GM04503 (cell line): ENCODE results near the gene HLCS.
"Not testable (repeated sequence)": the region's sequence is repeated elsewhere in the genome, so short reads cannot be mapped to it uniquely, and the experiment has no call there.

Experiments used
- DNase-seq: peaks from one replicate; pipeline ENCODE4 v3.0.0-alpha.2; 2012; ENCODE audit warnings: low read depth

HLCS gene

GRCh38 chr21:36847189-36847588 lies 119.3 kb downstream of the HLCS start:
- peak; percentile 51 for DNase-seq

GRCh38 chr21:36846631-36847030 lies 119.8 kb downstream of the HLCS start:
- no peak for DNase-seq

- no peak for DNase-seq
Observed at GRCh38 chr21:36845790-36846189, 120.7 kb downstream of the HLCS start.

GRCh38 chr21:36845070-36845469 lies 121.4 kb downstream of the HLCS start:
- DNase-seq, result no peak

DNA sequence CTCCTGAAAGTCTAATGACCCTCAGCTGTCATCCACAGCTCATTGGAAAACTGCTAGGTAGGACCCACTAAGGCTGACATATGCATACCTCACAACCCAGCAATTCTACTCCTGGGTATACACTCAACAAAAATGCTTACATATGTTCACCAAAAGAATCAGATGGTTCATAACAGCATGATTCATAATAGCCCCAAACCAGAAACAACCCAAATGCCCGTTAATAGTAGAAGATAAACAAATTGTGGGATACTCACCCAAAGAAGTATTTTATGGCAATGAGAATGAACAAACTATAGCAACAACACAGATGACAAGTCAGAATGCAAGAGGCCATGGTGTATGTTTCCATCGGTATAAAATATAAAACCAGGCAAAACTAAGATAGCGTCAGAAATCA lies 124.6 kb downstream of the HLCS start:
- DNase-seq, result no peak

GRCh38 chr21:36839735-36840134 lies 126.7 kb downstream of the HLCS start:
- DNase-seq, result no peak

DNA sequence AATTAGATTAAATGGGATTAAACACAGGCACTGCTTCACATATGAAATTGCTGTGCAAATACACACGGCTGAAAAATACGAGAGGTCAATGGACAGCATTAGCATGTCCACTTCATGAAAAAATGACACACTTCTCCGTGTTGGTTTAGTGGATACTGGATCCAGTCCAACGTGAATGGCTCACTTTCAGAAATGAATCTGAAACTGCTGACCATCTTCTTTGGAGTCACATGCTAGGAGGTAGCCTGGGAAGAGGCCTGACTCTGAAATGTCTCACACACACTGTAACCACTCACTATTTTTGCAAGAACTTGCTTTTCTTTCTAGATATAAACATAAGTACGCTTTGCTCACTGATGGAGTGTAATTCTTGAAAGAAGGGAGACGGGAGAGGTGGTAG lies 127.3 kb downstream of the HLCS start:
- DNase-seq, result no peak

DNA sequence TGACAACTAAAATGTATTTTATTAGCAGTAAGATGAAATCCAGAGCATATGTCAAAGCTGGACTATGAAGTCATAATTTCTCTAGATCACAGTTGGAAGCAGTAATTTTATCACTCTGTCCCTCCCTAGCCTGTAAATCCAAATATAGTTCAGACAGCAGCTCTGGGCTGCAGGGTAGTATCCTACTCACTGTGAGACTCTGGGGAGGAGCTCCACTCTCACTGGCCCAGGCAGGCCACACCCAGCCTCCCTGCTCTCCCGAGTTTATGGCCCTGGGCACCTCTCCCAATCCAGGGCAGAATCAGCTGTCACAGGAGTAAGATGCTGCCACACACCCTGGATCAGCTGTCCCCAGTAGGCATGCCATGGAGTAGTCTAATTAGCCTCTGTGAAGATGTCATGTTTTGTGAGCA lies 131.1 kb downstream of the HLCS start:
- DNase-seq, result no peak

DNA sequence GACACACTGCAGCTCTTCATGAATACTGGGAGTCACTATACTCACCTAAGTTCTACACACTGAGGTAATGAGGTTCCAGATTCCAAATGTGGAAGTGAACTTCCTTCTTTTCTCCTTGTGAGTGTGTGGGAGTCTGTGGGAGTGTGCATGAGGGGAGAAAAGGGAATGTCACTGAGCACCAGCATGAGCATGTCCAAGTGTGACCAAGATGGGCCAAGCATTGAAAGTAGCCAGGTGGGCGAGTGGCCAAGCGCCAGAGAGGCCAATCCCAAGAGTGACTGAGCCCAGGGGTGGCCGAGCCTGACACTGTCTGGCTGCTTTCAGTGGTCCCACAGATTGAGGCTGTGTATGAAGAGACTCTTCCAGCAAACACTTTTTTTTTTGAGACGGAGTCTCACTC lies 132.3 kb downstream of the HLCS start:
- no peak for DNase-seq

GRCh38 chr21:36830100-36830499 lies 136.4 kb downstream of the HLCS start:
- no peak for DNase-seq

GRCh38 chr21:36828891-36829515 lies 137.5 kb downstream of the HLCS start:
- DNase-seq, result no peak

GRCh38 chr21:36828208-36828607 lies 138.3 kb downstream of the HLCS start:
- no peak for DNase-seq

DNA sequence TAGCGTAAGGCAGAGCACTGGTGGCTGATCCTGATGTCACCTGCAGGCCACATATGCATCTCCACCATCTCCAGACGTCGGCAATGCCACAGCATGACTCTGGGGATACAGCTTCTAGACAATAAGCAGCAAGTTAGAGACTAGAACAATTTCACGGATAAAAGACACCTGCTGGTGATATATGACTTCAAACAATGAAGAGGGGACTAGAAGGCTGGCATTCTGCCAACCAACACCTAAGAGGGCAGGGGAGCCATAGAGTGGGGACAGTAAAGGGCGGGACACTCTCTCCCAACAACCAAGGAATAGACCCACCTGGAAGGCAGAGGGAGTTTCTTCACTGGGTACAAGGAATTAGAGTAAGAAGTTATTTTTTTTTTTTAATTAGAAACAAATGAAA lies 140.8 kb downstream of the HLCS start:
- DNase-seq, result no peak

- no peak for DNase-seq
Observed at GRCh38 chr21:36821032-36821299, 145.5 kb downstream of the HLCS start.

GRCh38 chr21:36820176-36821031 lies 146.1 kb downstream of the HLCS start:
- DNase-seq, result no peak

DNA sequence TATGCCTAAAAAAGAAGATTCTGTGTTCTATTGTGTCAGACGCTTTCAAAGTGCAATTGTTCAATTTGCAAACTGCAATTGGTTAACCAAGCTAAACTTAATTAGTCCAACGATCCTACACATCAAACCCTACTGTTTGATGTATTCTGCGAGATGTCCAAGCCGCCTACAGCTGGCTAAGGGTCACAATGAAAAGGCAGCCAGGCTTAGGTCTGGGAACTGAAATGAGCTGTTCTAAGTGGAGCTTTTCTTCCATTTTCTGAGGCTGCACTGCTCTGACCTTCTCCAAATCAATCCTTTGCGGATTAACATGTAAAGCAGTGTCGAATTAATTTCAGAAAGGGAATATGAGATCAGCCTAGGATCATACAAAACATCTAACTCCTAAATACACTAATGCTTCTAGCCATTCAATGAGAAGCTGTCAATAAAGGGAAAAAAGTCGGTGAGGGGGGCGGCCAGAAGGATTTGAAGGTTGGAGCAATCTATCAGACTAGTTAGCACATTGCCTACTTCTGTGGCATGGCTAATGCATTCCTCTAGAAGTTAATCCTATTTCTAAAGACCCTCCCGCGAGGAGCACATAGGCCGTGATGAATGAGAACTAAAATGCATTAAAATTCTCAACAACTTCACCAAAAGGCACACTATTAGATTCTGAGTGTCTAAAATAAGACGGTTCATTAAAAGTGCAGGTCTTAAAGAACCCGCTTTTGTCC lies 148.6 kb downstream of the HLCS start:
- DNase-seq, result no peak

GRCh38 chr21:36816561-36817130 lies 149.8 kb downstream of the HLCS start:
- DNase-seq, result no peak

DNA sequence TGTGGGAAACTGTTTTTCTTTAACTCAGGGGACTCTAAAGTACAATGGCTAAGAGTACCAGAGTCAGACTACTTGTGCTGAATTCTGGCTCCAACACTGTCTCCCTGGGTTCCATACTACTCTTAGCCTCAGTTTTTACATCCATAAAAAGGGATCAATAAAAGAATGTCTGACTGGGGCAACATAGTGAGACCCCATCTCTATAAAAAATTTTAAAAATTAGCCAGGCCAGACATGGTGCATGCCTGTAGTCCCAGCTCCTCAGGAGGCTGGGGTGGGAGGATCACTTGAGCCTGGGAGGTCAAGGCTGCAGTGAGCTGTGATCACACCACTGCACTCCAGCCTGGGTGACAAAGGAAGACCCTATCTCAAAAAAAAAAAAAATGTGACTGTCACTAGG lies 150.4 kb downstream of the HLCS start:
- not testable (repeated sequence) for DNase-seq

DNA sequence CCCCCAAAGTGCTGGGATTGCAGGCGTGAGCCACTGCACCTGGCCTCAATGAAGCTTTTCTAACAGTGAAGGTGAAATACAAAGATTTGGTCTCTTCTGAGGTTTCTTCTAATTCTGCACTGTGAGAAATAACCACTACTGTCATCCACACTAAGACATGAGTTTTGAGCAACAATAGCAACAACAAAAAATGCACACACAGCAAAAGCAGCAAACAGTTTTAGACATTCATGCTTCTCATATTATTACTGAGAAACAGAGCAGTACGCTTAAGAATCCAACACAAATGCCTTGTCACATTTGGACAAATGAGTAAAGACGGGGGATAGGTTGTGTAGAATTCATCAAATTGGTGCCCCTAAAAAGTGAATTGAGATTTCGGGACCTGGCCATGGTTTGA lies 151.2 kb downstream of the HLCS start:
- DNase-seq, result no peak

- DNase-seq, result peak; percentile 40
Observed at GRCh38 chr21:36813052-36813451, 153.4 kb downstream of the HLCS start.

DNA sequence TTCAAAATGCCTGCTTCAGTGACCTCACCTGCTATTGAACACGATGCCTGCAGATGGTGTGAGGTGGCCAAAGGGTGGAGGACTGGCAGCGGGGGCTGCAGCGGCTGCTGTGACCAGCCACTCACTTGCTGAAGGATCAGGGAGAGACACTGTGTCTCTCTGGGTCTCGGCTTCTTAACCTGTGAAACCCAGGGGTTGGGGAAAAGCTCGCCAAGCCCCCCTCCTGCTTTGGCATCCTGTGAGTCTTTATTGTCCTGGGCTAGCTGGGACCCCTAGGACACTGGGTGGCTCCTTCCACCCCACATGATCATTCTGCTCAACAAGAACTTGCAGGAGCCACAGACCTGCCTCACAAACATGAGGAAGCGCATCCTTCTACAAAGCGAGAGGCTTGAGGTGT lies 154.7 kb downstream of the HLCS start:
- DNase-seq, result no peak

GRCh38 chr21:36810443-36810842 lies 156.0 kb downstream of the HLCS start:
- DNase-seq, result no peak

GRCh38 chr21:36807422-36807928 lies 159.0 kb downstream of the HLCS start:
- DNase-seq, result no peak
